A549 (cell line): ENCODE data around the gene RUVBL2. TPM values are rescaled to one million over a fixed set of nuclear protein-coding genes. Genes with fewer than 3 reads are reported as not detected.

ENCODE experiments used
- ATAC-seq, 2 experiments: fragments of 200-7000 bp in 1 of 2; fragments of >200 bp in 1 of 2; cut with Nextera tagmentation in 1 of 2; cut with Tn5 transposase in 1 of 2; 3 replicates each; pipeline versions ENCODE4 v1.8.0 to v1.9.1; 2018 to 2020; ENCODE audit warnings: mild to moderate bottlenecking in 1 of 2, moderate library complexity in 1 of 2
- CTCF ChIA-PET: fragments of 300-600 bp; sonication (Branson Sonifier 250); formaldehyde crosslinking; extraction: SDS; loops from one replicate; lab custom pipeline; 2021; ENCODE audit warnings: antibody characterized with exemption, inconsistent platforms; lab: Yijun Ruan, JAX
- POLR2A ChIA-PET: fragments of 350-600 bp; formaldehyde crosslinking; extraction: SDS; loops from one replicate; lab custom pipeline; 2021; ENCODE audit warnings: antibody characterized with exemption, inconsistent platforms; lab: Yijun Ruan, JAX
- DNase-seq, 2 experiments: peaks; one replicate each; pipeline versions ENCODE4 v3.0.0 to v3.0.0-alpha.2; 2011 to 2016; ENCODE audit warnings: low read depth in 1 of 2, low spot score in 1 of 2
- FAIRE-seq: peaks from 2 replicates; lab custom pipeline; 2011; peaks lifted over from hg19 to GRCh38; lab: Jason Lieb, UNC
- H3K27ac ChIP-seq, 2 experiments: fragments of >200 bp; sonication (Bioruptor Twin); formaldehyde crosslinking; 3 replicates each; pipeline ENCODE4 v1.5.1; 2016 to 2017
- H3K4me1 ChIP-seq: fragments of >200 bp; sonication (Bioruptor Twin); formaldehyde crosslinking; 3 replicates; pipeline ENCODE4 v1.6.1; 2016
- H3K4me2 ChIP-seq: fragments of >200 bp; sonication (Bioruptor Twin); formaldehyde crosslinking; 3 replicates; pipeline ENCODE4 v1.6.1; 2016
- H3K4me3 ChIP-seq: fragments of >200 bp; sonication (Bioruptor Twin); formaldehyde crosslinking; 3 replicates; pipeline ENCODE4 v1.5.1; 2016
- H3K9me3 ChIP-seq: fragments of >200 bp; sonication (Bioruptor Twin); formaldehyde crosslinking; 3 replicates; pipeline ENCODE4 v1.6.1; 2016
- CBX8 ChIP-seq: fragments of 200-600 bp; sonication (generic); IDR thresholded peaks from 2 replicates; pipeline ENCODE4 v1.6.1; 2016
- EHF ChIP-seq: fragments of 250-450 bp; sonication (Bioruptor Pico); IDR thresholded peaks from 2 replicates; pipeline ENCODE4 v1.5.0; 2020; ENCODE audit warnings: mild to moderate bottlenecking
- EHMT2 ChIP-seq: fragments of 200-600 bp; sonication (generic); IDR thresholded peaks from 2 replicates; pipeline ENCODE4 v1.6.1; 2016; ENCODE audit warnings: antibody characterized with exemption, low read depth, mild to moderate bottlenecking, moderate library complexity
- EP300 ChIP-seq, 2 experiments: fragments of >200 bp; sonication (Bioruptor Twin); formaldehyde crosslinking; IDR thresholded peaks; 2 replicates in 1 of 2; 3 replicates in 1 of 2; pipeline ENCODE4 v1.6.1; 2016 to 2017
- FOSB ChIP-seq: fragments of 250-450 bp; sonication (Bioruptor Pico); IDR thresholded peaks from 2 replicates; pipeline ENCODE4 v1.5.0; 2020; ENCODE audit warnings: mild to moderate bottlenecking, moderate library complexity
- HOXB5 ChIP-seq: fragments of 250-450 bp; sonication (Bioruptor Pico); IDR thresholded peaks from 2 replicates; pipeline ENCODE4 v1.5.0; 2020; ENCODE audit warnings: mild to moderate bottlenecking, moderate library complexity
- JUN ChIP-seq, 2 experiments: fragments of >200 bp; sonication (Bioruptor Twin); formaldehyde crosslinking; IDR thresholded peaks; 2 replicates in 1 of 2; 3 replicates in 1 of 2; pipeline ENCODE4 v1.6.1; 2016 to 2017
- KDM5A ChIP-seq: fragments of 200-600 bp; sonication (generic); IDR thresholded peaks from 2 replicates; pipeline ENCODE4 v1.6.1; 2016; ENCODE audit warnings: antibody characterized with exemption, mild to moderate bottlenecking
- MAZ ChIP-seq: fragments of 150-350 bp; IDR thresholded peaks from 2 replicates; pipeline ENCODE4 v1.6.1; 2014; ENCODE audit warnings: antibody characterized with exemption, low read depth, low read length, borderline replicate concordance
- MYC ChIP-seq: IDR thresholded peaks from 2 replicates; pipeline ENCODE4 v1.6.1; 2012; ENCODE audit warnings: mild to moderate bottlenecking, inconsistent platforms, low read length, improper control_type of control experiment, borderline replicate concordance
- NFE2L2 ChIP-seq: fragments of 150-350 bp; conservative IDR thresholded peaks from 2 replicates; pipeline ENCODE4 v1.6.1; 2014; ENCODE audit warnings: low read length
- NPAS2 ChIP-seq: fragments of 250-450 bp; sonication (Bioruptor Pico); IDR thresholded peaks from 2 replicates; pipeline ENCODE4 v1.8.0; 2022; ENCODE audit warnings: mild to moderate bottlenecking, moderate library complexity, borderline replicate concordance
- NR3C1 ChIP-seq: fragments of >200 bp; sonication (Bioruptor Twin); formaldehyde crosslinking; IDR thresholded peaks from 3 replicates; pipeline ENCODE4 v1.6.1; 2017
- POLR2A ChIP-seq: IDR thresholded peaks from 2 replicates; pipeline ENCODE4 v1.6.1; 2012; ENCODE audit warnings: mild to moderate bottlenecking, low read length
- POLR2AphosphoS2 ChIP-seq: conservative IDR thresholded peaks from 2 replicates; pipeline ENCODE4 v1.6.1; 2012; ENCODE audit warnings: low read length, improper control_type of control experiment, inconsistent platforms
- RCOR1 ChIP-seq: fragments of 150-350 bp; IDR thresholded peaks from 2 replicates; pipeline ENCODE4 v1.6.1; 2014; ENCODE audit warnings: antibody characterized with exemption, low read length, low read depth
- RNF2 ChIP-seq: fragments of 200-600 bp; sonication (generic); IDR thresholded peaks from 2 replicates; pipeline ENCODE4 v1.6.1; 2016; ENCODE audit warnings: low read depth, mild to moderate bottlenecking, antibody characterized with exemption, moderate library complexity, borderline replicate concordance
- SMC3 ChIP-seq: fragments of >200 bp; sonication (Bioruptor Twin); formaldehyde crosslinking; IDR thresholded peaks from 3 replicates; pipeline ENCODE4 v1.6.1; 2018; ENCODE audit warnings: inconsistent platforms
- TFCP2L1 ChIP-seq: fragments of 250-450 bp; sonication (Bioruptor Pico); IDR thresholded peaks from 2 replicates; pipeline ENCODE4 v1.5.0; 2021; ENCODE audit warnings: mild to moderate bottlenecking
- ZSCAN20 ChIP-seq: fragments of 250-450 bp; sonication (Bioruptor Pico); IDR thresholded peaks from 2 replicates; pipeline ENCODE4 v1.8.0; 2022; ENCODE audit warnings: mild to moderate bottlenecking, moderate library complexity
- WGBS: methylation state at CpG from one replicate; pipeline ENCODE4 v1.1.6; 2017; ENCODE audit errors: missing lambda C conversion rate; 5-methylcytosine and 5-hydroxymethylcytosine counted together
- polyA plus RNA-seq, 4 experiments: library from polyadenylated mRNA; depleted of rRNA in 3 of 4; stranded (reverse); fragments of >200 nt; fragmentation: RNase III in 1 of 4; extraction: RNeasy Plus Mini Kit Qiagen cat#74134 plus additional on column Dnase treatment in 1 of 4; gene quantifications; 2 replicates in 3 of 4; 3 replicates in 1 of 4; pipeline ENCODE4 v1.2.3, GENCODE V29; 2011 to 2017
- TF ChIP-seq, protein P1 (sequence below): fragments of >200 bp; sonication (Bioruptor Twin); formaldehyde crosslinking; IDR thresholded peaks from 2 replicates; pipeline ENCODE4 v1.6.1; 2016
- TF ChIP-seq, protein P2 (sequence below): IDR thresholded peaks from 2 replicates; pipeline ENCODE4 v1.6.1; 2012; ENCODE audit warnings: low read depth, borderline replicate concordance
- TF ChIP-seq, protein P3 (sequence below): fragments of 150-350 bp; IDR thresholded peaks from 2 replicates; pipeline ENCODE4 v1.6.1; 2014; ENCODE audit warnings: low read depth, mild to moderate bottlenecking, low read length
- TF ChIP-seq, protein P4 (sequence below): IDR thresholded peaks from 2 replicates; pipeline ENCODE4 v1.6.1; 2012

The RUVBL2 gene
- polyA plus RNA-seq, 2 of the 4 experiments (the other 2 are of a cell fraction), result 186 to 225 TPM

DNA sequence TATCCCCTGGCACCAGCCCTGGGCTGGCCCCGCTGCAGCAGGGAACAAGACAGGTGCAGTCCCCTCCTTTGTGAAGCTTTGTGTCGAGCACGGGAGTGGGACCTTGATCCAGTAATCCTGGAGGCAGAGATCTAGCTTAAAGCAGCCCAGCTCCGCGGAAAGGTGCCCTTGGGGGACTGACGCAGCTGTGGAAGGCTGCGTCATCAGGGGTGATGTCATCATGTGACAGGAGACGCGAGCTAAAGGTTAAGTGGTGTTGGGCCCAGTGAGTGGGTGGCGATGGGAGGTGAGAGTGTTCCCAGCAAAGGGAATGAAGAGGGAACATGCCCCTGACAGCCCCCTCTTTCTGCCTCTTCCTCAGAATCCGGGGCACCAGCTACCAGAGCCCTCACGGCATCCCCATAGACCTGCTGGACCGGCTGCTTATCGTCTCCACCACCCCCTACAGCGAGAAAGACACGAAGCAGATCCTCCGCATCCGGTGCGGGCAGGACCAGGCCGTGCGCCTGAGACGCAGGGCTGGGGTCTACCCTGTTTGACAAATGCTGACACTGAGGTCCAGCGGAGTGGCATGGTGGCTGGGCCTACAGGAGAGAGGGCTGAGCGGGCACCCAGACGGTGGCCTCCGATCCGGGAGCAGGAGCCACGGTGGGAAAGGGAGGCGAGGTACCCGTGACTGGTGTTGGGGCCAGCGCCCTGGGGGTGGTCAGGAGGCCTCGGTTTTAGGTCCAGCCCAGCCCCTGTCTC is 20.6 kb downstream of the RUVBL2 start:
- 92% methylated on average over 32 of the region's 32 CpGs for WGBS
- H3K27ac ChIP-seq, result no peak overlapping the region
- no peak overlapping the region for H3K4me2 ChIP-seq
- ATAC-seq (no peak), FAIRE-seq (no peak), DNase-seq (no peak)
- CTCF ChIA-PET, result interaction anchor here (1.2 to 21.8 kb wide), 8 partner anchors 10 to 74 kb away, joined by 3 to 408 read pairs (median 4); partner anchors contain the start of genes GYS1 and RUVBL2
- POLR2A ChIA-PET, result no interaction called here
- no peak overlapping the region for H3K4me3 ChIP-seq
- peaks cover 10% of the 10 kb centered on the region; the same call in 2 of the 3 replicates for H3K4me1 ChIP-seq
- H3K9me3 ChIP-seq, result no peaks in the 10 kb centered on the region
- TF ChIP-seq FOSB (CRISPR knock-in tag) (no peak), HOXB5 (no peak), EP300 (IDR thresholded peaks at IDR 0.05) (no peak), TFCP2L1 (no peak), SMC3 (no peak), POLR2AphosphoS2 (no peak), CBX8 (no peak), ZSCAN20 (CRISPR knock-in tag) (no peak), EHMT2 (no peak), NPAS2 (no peak), POLR2A (no peak), NFE2L2 (no peak), KDM5A (no peak), EHF (CRISPR knock-in tag) (no peak), JUN (IDR thresholded peaks at IDR 0.05) (no peak)
- TF ChIP-seq, protein P1, sequence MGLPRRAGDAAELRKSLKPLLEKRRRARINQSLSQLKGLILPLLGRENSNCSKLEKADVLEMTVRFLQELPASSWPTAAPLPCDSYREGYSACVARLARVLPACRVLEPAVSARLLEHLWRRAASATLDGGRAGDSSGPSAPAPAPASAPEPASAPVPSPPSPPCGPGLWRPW, result no peak
- TF ChIP-seq, protein P2, sequence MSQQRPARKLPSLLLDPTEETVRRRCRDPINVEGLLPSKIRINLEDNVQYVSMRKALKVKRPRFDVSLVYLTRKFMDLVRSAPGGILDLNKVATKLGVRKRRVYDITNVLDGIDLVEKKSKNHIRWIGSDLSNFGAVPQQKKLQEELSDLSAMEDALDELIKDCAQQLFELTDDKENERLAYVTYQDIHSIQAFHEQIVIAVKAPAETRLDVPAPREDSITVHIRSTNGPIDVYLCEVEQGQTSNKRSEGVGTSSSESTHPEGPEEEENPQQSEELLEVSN, result no peak
- TF ChIP-seq, protein P3, sequence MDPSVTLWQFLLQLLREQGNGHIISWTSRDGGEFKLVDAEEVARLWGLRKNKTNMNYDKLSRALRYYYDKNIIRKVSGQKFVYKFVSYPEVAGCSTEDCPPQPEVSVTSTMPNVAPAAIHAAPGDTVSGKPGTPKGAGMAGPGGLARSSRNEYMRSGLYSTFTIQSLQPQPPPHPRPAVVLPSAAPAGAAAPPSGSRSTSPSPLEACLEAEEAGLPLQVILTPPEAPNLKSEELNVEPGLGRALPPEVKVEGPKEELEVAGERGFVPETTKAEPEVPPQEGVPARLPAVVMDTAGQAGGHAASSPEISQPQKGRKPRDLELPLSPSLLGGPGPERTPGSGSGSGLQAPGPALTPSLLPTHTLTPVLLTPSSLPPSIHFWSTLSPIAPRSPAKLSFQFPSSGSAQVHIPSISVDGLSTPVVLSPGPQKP, result no peak
- TF ChIP-seq, protein P4, sequence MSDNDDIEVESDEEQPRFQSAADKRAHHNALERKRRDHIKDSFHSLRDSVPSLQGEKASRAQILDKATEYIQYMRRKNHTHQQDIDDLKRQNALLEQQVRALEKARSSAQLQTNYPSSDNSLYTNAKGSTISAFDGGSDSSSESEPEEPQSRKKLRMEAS, result no peak

DNA sequence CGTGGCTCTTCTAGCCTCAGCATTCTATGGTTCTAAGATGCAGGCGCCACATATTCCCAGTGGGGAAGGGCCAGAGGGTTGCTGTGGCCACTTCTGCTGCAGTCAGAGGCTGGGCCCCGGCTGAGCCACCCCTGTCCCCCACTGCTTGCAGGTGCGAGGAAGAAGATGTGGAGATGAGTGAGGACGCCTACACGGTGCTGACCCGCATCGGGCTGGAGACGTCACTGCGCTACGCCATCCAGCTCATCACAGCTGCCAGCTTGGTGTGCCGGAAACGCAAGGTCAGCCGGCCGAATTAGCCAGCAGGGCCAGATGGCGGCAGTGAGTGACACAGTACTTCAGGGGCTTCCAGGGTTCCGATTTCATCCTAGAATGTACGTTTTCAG is 21.2 kb downstream of the RUVBL2 start:
- no peak for ATAC-seq
- POLR2A ChIA-PET, result no interaction called here

More for the DNA sequence above, 21.2 kb downstream of the RUVBL2 start:
- Histone ChIP-seq H3K4me3 (no peak overlapping the region), H3K27ac (no peak overlapping the region), H3K4me2 (no peak overlapping the region), H3K9me3 (no peaks in the 10 kb centered on the region), H3K4me1 (peaks cover 14% of the 10 kb centered on the region; the same call in 2 of the 3 replicates)
- DNase-seq (no peak), FAIRE-seq (no peak)
- no peak for TF ChIP-seq NR3C1
- TF ChIP-seq EHF (CRISPR knock-in tag), result no peak
- no peak for TF ChIP-seq EP300 (IDR thresholded peaks at IDR 0.05)
- no peak for TF ChIP-seq RCOR1
- TF ChIP-seq MYC, result no peak
- no peak for TF ChIP-seq RNF2
- no peak for TF ChIP-seq POLR2A
- no peak for TF ChIP-seq JUN (IDR thresholded peaks at IDR 0.05)
- TF ChIP-seq MAZ, result no peak
- CTCF ChIA-PET, result interaction anchor here (1.5 to 21.8 kb wide), 4 partner anchors 19 to 60 kb away, joined by 3 to 408 read pairs (median 8); partner anchors contain the start of genes GYS1 and RUVBL2
- WGBS, result 88% methylated on average over 18 of the region's 18 CpGs
